SK-N-MC (cell line): ENCODE data around the gene RS1.

Source experiments
- EZH2 ChIP-seq: fragments of 200-600 bp; sonication (generic); IDR thresholded peaks from one replicate; pipeline ENCODE4 v1.6.1; 2017; ENCODE audit warnings: antibody characterized with exemption
- POLR2AphosphoS5 ChIP-seq: IDR thresholded peaks from 2 replicates; pipeline ENCODE4 v1.6.1; 2012; ENCODE audit warnings: mild to moderate bottlenecking, low read depth, low read length, borderline replicate concordance

- TF ChIP-seq EZH2 (no peak), POLR2AphosphoS5 (no peak)
Measured at GRCh38 chrX:18594079-18594478, 77.8 kb downstream of the RS1 start.
